ENCODE data around the gene XRCC5.

GRCh38 chr2:216111122-216111521 lies 2.0 kb downstream of the XRCC5 start:
- TF ChIP-seq, protein P1, sequence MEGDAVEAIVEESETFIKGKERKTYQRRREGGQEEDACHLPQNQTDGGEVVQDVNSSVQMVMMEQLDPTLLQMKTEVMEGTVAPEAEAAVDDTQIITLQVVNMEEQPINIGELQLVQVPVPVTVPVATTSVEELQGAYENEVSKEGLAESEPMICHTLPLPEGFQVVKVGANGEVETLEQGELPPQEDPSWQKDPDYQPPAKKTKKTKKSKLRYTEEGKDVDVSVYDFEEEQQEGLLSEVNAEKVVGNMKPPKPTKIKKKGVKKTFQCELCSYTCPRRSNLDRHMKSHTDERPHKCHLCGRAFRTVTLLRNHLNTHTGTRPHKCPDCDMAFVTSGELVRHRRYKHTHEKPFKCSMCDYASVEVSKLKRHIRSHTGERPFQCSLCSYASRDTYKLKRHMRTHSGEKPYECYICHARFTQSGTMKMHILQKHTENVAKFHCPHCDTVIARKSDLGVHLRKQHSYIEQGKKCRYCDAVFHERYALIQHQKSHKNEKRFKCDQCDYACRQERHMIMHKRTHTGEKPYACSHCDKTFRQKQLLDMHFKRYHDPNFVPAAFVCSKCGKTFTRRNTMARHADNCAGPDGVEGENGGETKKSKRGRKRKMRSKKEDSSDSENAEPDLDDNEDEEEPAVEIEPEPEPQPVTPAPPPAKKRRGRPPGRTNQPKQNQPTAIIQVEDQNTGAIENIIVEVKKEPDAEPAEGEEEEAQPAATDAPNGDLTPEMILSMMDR (IDR thresholded peaks at IDR 0.05): no peak
- no peak for TF ChIP-seq POLR2A (IDR thresholded peaks at IDR 0.05)
